CD4-positive, alpha-beta memory T cell (primary cell): ENCODE results near the gene DNTTIP2. TPM values are rescaled to one million over a fixed set of nuclear protein-coding genes. Genes with fewer than 3 reads are reported as not detected.

Source experiments
- CTCF ChIA-PET: fragments of 350-600 bp; sonication (Branson Sonifier 250); formaldehyde crosslinking; loops from one replicate; lab custom pipeline; 2021; ENCODE audit warnings: inconsistent platforms; ENCODE audit not compliant: partially characterized antibody; lab: Charles Lee
- POLR2A ChIA-PET: fragments of 350-600 bp; sonication (Branson Sonifier 250); formaldehyde crosslinking; loops from one replicate; lab custom pipeline; 2021; ENCODE audit not compliant: partially characterized antibody; lab: Charles Lee
- DNase-seq, 5 donors: peaks; one replicate each; pipeline versions ENCODE4 v3.0.0 to v3.0.0-alpha.2; 2020 to 2022; ENCODE audit warnings: mixed read lengths in 1 of 5
- H3K27ac ChIP-seq: one replicate; pipeline ENCODE4 v1.7.0; 2013; ENCODE audit warnings: low read depth, low read length
- H3K27me3 ChIP-seq: 2 replicates; pipeline ENCODE4 v1.7.0; 2013; ENCODE audit warnings: mild to moderate bottlenecking, low read length, moderate library complexity; ENCODE audit not compliant: insufficient read depth
- H3K36me3 ChIP-seq: 2 replicates; pipeline ENCODE4 v1.7.0; 2013; ENCODE audit warnings: mild to moderate bottlenecking, low read length, moderate library complexity; ENCODE audit not compliant: insufficient read depth
- H3K4me1 ChIP-seq: 2 replicates; pipeline ENCODE4 v1.7.0; 2013; ENCODE audit warnings: mild to moderate bottlenecking, low read length, moderate library complexity; ENCODE audit not compliant: insufficient read depth
- H3K4me3 ChIP-seq, 2 donors: one replicate each; pipeline ENCODE4 v1.7.0; 2013; ENCODE audit warnings: low read length in 2 of 2, mild to moderate bottlenecking in 1 of 2
- H3K9me3 ChIP-seq, 2 donors: one replicate each; pipeline ENCODE4 v1.7.0; 2013; ENCODE audit warnings: low read length in 2 of 2, control low read depth in 1 of 2; ENCODE audit not compliant: control insufficient read depth in 1 of 2
- H3K27ac Mint-ChIP-seq, 7 donors: one replicate each; pipeline ENCODE4 v1.8.0; 2020 to 2021; ENCODE audit warnings: mixed read lengths in 7 of 7, mild to moderate bottlenecking in 6 of 7, inconsistent platforms in 3 of 7, moderate library complexity in 3 of 7
- H3K27me3 Mint-ChIP-seq, 2 donors: one replicate each; pipeline ENCODE4 v1.8.0; 2020 to 2021; ENCODE audit warnings: mixed read lengths in 2 of 2
- H3K36me3 Mint-ChIP-seq, 2 donors: one replicate each; pipeline ENCODE4 v1.8.0; 2020 to 2021; ENCODE audit warnings: mixed read lengths in 2 of 2, inconsistent platforms in 1 of 2, mild to moderate bottlenecking in 1 of 2
- H3K4me1 Mint-ChIP-seq, 4 donors: one replicate each; pipeline ENCODE4 v1.8.0; 2020 to 2021; ENCODE audit warnings: mixed read lengths in 4 of 4, mild to moderate bottlenecking in 1 of 4
- H3K4me3 Mint-ChIP-seq, 8 donors: one replicate each; pipeline ENCODE4 v1.8.0; 2020 to 2021; ENCODE audit warnings: mixed read lengths in 8 of 8, mild to moderate bottlenecking in 7 of 8, moderate library complexity in 6 of 8, inconsistent platforms in 3 of 8
- H3K9me3 Mint-ChIP-seq, 8 donors: one replicate each; pipeline ENCODE4 v1.8.0; 2020 to 2021; ENCODE audit warnings: mixed read lengths in 8 of 8, mild to moderate bottlenecking in 5 of 8, inconsistent platforms in 3 of 8, moderate library complexity in 1 of 8
- intact Hi-C: fragments of 100-400 bp; cut with micrococcal nuclease; formaldehyde crosslinking; loops from one replicate; pipeline ENCODE4 v1.15.1; 2023
- polyA plus RNA-seq, 2 donors: library from polyadenylated mRNA; unstranded; fragments of 300-500 nt; fragmentation: Illumina TruSeq; gene quantifications; one replicate each; pipeline ENCODE4 v1.2.3, GENCODE V29; 2021
- total RNA-seq, 2 experiments: library from RNA; stranded (reverse); gene quantifications; one replicate each; pipeline ENCODE4 v1.2.3, GENCODE V29; 2021

Gene DNTTIP2
- total and polyA plus RNA-seq, 4 experiments from 2014 or later: 52.5 to 86.5 (median 73.4) TPM

DNA sequence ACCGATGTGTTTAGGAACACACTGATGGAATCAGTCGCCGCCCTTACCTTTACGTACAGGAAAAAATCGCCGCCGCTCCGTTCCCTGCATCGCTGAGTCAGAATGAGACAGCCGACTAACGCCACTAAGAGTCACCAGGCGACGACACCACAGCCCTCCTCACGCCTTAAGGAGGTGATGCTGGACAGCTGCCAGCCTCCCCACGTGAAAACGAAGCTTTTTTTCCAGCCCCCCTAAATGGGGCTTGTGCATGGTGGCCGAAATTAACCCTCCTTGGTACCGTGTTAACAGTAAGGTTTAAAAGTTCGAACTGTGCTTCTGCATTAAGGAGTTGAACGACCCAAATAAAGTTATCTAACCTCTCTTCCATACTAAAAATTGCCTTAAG, 511 bp downstream of the DNTTIP2 start:
- Mint-ChIP-seq H3K4me1 (peaks cover 30 to 58% (median 44%) of the 10 kb centered on the region in 4 donors), H3K36me3 (peaks cover 35 to 51% of the 10 kb centered on the region in 2 donors), H3K9me3 (peaks cover 0 to 3% (median 0%) of the 10 kb centered on the region in 8 donors), H3K27me3 (no peaks in the 10 kb centered on the region), H3K27ac (peak overlapping the region; percentile 97 to 100 (median 99)), H3K4me3 (peak overlapping the region; percentile 92 to 100 (median 98))
- peak overlapping the region; percentile 92 for H3K27ac ChIP-seq
- DNase-seq: peak; percentile 38 to 86 (median 49)
- POLR2A ChIA-PET: interaction anchor here (0.9 to 6.4 kb wide), 9 partner anchors 13 to 1047 kb away, joined by 3 to 78 read pairs (median 8); partner anchors contain the start of genes GCLM, MTF2 and RPL5
- intact Hi-C loops: no loop called here
- peak overlapping the region; percentile 88 to 96 for H3K4me3 ChIP-seq
- no peaks in the 10 kb centered on the region for H3K27me3 ChIP-seq
- CTCF ChIA-PET: interaction anchor here (1.2 to 2.9 kb wide), 3 partner anchors 32 to 249 kb away, joined by 4 to 31 read pairs (median 10); partner anchors contain the start of gene GCLM
- no peaks in the 10 kb centered on the region for H3K9me3 ChIP-seq
- H3K4me1 ChIP-seq: peaks cover 38% of the 10 kb centered on the region
- H3K36me3 ChIP-seq: peaks cover 41% of the 10 kb centered on the region

DNA sequence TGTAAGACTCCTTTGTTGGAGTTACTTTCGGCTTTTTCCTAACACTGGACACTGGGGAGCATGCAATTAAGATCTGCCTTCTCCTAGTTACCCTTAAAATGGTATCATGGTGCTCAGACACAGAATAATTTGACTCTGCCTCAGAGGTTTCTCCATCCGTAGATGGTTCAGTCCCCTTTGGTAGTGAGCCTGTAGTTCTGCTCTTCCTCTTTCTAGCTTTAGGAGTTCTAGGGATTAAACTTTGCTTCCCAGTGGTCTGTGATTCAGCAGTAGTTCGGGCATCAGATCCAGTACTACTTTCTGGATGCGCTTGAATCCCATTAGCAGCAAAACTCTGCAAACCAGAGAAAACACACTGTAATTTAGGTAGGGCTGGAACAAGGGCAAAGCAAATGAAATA, 1.5 kb downstream of the DNTTIP2 start:
- Histone ChIP-seq H3K27me3 (no peaks in the 10 kb centered on the region), H3K4me3 (peak overlapping the region in 1 of 2 donors; percentile 96), H3K36me3 (peaks cover 48% of the 10 kb centered on the region), H3K4me1 (peaks cover 38% of the 10 kb centered on the region), H3K27ac (peak overlapping the region; percentile 92), H3K9me3 (no peaks in the 10 kb centered on the region)
- ChIA-PET POLR2A (interaction anchor here (1.3 to 6.4 kb wide), 3 partner anchors 12 to 31 kb away, joined by 3 to 78 read pairs (median 69); partner anchors contain the start of gene GCLM), CTCF (interaction anchor here (0.8 to 2.3 kb wide), 3 partner anchors 32 to 33 kb away, joined by 3 to 10 read pairs (median 4); partner anchors contain the start of gene GCLM)
- peak overlapping the region in 7 of 8 donors; percentile 94 to 100 (median 99) for H3K4me3 Mint-ChIP-seq
- H3K27me3 Mint-ChIP-seq: no peaks in the 10 kb centered on the region
- intact Hi-C loops: no loop called here
- H3K4me1 Mint-ChIP-seq: peaks cover 28 to 54% (median 41%) of the 10 kb centered on the region in 4 donors
- DNase-seq: no peak
- H3K9me3 Mint-ChIP-seq: peaks cover 0 to 3% (median 0%) of the 10 kb centered on the region in 8 donors
- peaks cover 32 to 53% of the 10 kb centered on the region in 2 donors for H3K36me3 Mint-ChIP-seq
- H3K27ac Mint-ChIP-seq: peak overlapping the region; percentile 32 to 100 (median 99)

GRCh38 chr1:93876244-93876643, 2.8 kb downstream of the DNTTIP2 start:
- Mint-ChIP-seq H3K27me3 (no peaks in the 10 kb centered on the region), H3K4me3 (peak overlapping the region; percentile 33 to 100 (median 88)), H3K36me3 (peaks cover 43 to 66% of the 10 kb centered on the region in 2 donors), H3K4me1 (peaks cover 28 to 54% (median 41%) of the 10 kb centered on the region in 4 donors), H3K27ac (peak overlapping the region; percentile 71 to 99 (median 88)), H3K9me3 (peaks cover 0 to 3% (median 0%) of the 10 kb centered on the region in 8 donors)
- CTCF ChIA-PET: no interaction called here
- Histone ChIP-seq H3K9me3 (no peaks in the 10 kb centered on the region), H3K36me3 (peaks cover 61% of the 10 kb centered on the region), H3K4me1 (peaks cover 38% of the 10 kb centered on the region), H3K27ac (peak overlapping the region; percentile 92), H3K4me3 (no peak overlapping the region), H3K27me3 (no peaks in the 10 kb centered on the region)
- POLR2A ChIA-PET: interaction anchor here (4.0 kb wide), 1 partner anchor 29 kb away, joined by 69 read pairs; no protein-coding TSS in a partner anchor
- intact Hi-C loops: no loop called here
- no peak for DNase-seq

DNA sequence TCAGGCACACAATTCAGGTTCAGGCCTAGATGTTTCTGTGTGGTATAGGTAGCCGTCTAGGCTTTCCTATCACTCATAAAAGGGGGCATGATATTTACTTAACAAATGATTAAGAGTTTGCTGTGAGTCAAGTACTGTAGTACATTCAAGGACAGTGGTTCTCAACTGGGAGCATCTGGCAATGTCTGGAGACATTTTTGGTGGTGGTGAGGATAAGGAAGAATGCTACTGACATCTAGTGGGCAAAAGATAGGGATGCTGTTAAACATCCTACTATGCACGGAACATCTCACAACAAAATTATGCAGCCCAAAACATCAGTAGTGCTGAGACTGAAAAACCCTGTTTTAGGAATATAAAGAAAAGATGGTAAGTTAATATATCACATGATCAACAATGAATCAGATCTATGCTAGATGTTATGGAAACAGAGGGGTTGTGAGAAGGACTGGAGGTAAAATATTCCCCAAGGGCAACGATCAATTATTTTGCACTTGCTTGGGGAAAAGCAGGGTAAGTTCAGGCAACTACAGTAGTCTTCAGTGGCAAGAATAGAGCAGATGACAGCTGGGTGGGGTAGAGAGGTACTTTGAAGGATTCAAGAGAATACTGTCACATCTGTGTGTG, 4.9 kb downstream of the DNTTIP2 start:
- intact Hi-C loops: loop anchor here (1.0 kb wide), 2 partner anchors 27 to 245 kb away; no protein-coding TSS in a partner anchor
- Mint-ChIP-seq H3K36me3 (peaks cover 61 to 79% of the 10 kb centered on the region in 2 donors), H3K4me3 (peak overlapping the region in 2 of 8 donors; percentile 4 to 26), H3K27ac (peak overlapping the region in 6 of 7 donors; percentile 10 to 92 (median 57)), H3K27me3 (no peaks in the 10 kb centered on the region), H3K9me3 (peaks cover 0 to 2% (median 0%) of the 10 kb centered on the region in 8 donors), H3K4me1 (peaks cover 21 to 46% (median 34%) of the 10 kb centered on the region in 4 donors)
- ChIA-PET POLR2A (interaction anchor here (0.8 to 1.1 kb wide), 2 partner anchors 27 to 35 kb away, joined by 3 read pairs; partner anchors contain the start of gene GCLM), CTCF (interaction anchor here (0.6 to 2.8 kb wide), 9 partner anchors 23 to 437 kb away, joined by 3 to 10 read pairs (median 6); no protein-coding TSS in a partner anchor)
- Histone ChIP-seq H3K27ac (no peak overlapping the region), H3K36me3 (peaks cover 76% of the 10 kb centered on the region), H3K4me3 (no peak overlapping the region), H3K4me1 (peaks cover 30% of the 10 kb centered on the region), H3K27me3 (no peaks in the 10 kb centered on the region), H3K9me3 (no peaks in the 10 kb centered on the region)
- DNase-seq: peak; percentile 39 to 54 (median 40)

GRCh38 chr1:93871366-93871765, 7.6 kb downstream of the DNTTIP2 start:
- peaks cover 10 to 18% (median 16%) of the 10 kb centered on the region in 4 donors for H3K4me1 Mint-ChIP-seq
- Histone ChIP-seq H3K4me3 (no peak overlapping the region), H3K27me3 (no peaks in the 10 kb centered on the region), H3K36me3 (peaks cover 69% of the 10 kb centered on the region), H3K4me1 (peaks cover 9% of the 10 kb centered on the region), H3K9me3 (no peaks in the 10 kb centered on the region), H3K27ac (no peak overlapping the region)
- intact Hi-C loops: no loop called here
- no peaks in the 10 kb centered on the region for H3K9me3 Mint-ChIP-seq
- CTCF ChIA-PET: interaction anchor here (1.9 to 3.4 kb wide), 3 partner anchors 26 to 242 kb away, joined by 4 to 20 read pairs (median 15); no protein-coding TSS in a partner anchor
- peak overlapping the region in 1 of 7 donors; percentile 79 for H3K27ac Mint-ChIP-seq
- H3K27me3 Mint-ChIP-seq: no peaks in the 10 kb centered on the region
- no peak overlapping the region for H3K4me3 Mint-ChIP-seq
- POLR2A ChIA-PET: interaction anchor here (2.9 kb wide), 1 partner anchor 25 kb away, joined by 12 read pairs; no protein-coding TSS in a partner anchor
- H3K36me3 Mint-ChIP-seq: peaks cover 63 to 70% of the 10 kb centered on the region in 2 donors
- DNase-seq: no peak

DNA sequence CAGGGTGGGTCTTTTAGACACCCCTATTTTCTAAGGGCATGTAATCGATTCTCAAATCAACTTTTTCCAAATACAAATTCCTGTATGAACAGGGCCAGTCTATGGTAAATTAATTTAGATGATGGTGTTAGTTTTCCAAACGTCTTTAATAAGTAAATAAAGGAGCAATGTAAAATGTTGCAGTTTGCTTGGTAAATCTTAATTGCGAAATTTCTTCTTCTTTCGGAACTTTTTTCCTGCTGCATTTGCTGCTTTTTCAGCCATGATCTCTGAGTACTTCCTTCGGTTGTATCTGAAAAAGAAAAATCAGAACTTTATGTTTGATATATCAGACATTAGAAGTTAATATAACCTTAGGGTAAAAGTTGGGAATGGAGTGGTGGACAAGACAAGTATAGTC, 9.4 kb downstream of the DNTTIP2 start:
- Mint-ChIP-seq H3K27ac (peak overlapping the region in 1 of 7 donors; percentile 7), H3K27me3 (no peaks in the 10 kb centered on the region), H3K9me3 (no peaks in the 10 kb centered on the region), H3K36me3 (peaks cover 54 to 57% of the 10 kb centered on the region in 2 donors), H3K4me1 (peaks cover 9 to 10% (median 9%) of the 10 kb centered on the region in 4 donors), H3K4me3 (no peak overlapping the region)
- no peak overlapping the region for H3K27ac ChIP-seq
- CTCF ChIA-PET: interaction anchor here (1.0 kb wide), 1 partner anchor 25 kb away, joined by 5 read pairs; no protein-coding TSS in a partner anchor
- no peaks in the 10 kb centered on the region for H3K9me3 ChIP-seq
- POLR2A ChIA-PET: no interaction called here
- H3K27me3 ChIP-seq: no peaks in the 10 kb centered on the region
- H3K4me1 ChIP-seq: no peaks in the 10 kb centered on the region
- peaks cover 54% of the 10 kb centered on the region for H3K36me3 ChIP-seq
- no peak for DNase-seq
- intact Hi-C loops: no loop called here
- H3K4me3 ChIP-seq: no peak overlapping the region
